PFSK-1 (cell line): ENCODE measurements around the gene CACNG4.

Source experiments
- FOXP2 ChIP-seq: optimal IDR thresholded peaks from 2 replicates; pipeline ENCODE3; 2011; ENCODE audit warnings: borderline replicate concordance, control low read depth, inconsistent platforms; ENCODE audit not compliant: insufficient read depth; ENCODE audit errors: extremely low read length, extremely low read depth
- POLR2AphosphoS5 ChIP-seq: IDR thresholded peaks from 2 replicates; pipeline ENCODE4 v1.6.1; 2012; ENCODE audit warnings: low read depth, mild to moderate bottlenecking, control low read depth, low read length, moderate library complexity
- REST ChIP-seq, 2 experiments: IDR thresholded peaks; 2 replicates each; pipeline versions ENCODE4 v1.6.1 to v1.8.0; 2011 to 2012; ENCODE audit warnings: low read depth in 2 of 2, low read length in 2 of 2, control low read depth in 1 of 2, inconsistent platforms in 1 of 2, mild to moderate bottlenecking in 1 of 2, moderate library complexity in 1 of 2; ENCODE audit not compliant: insufficient read depth in 1 of 2
- SIN3A ChIP-seq: IDR thresholded peaks from 2 replicates; pipeline ENCODE4 v1.6.1; 2012; ENCODE audit warnings: mild to moderate bottlenecking, low read length, moderate library complexity, borderline replicate concordance; ENCODE audit not compliant: insufficient read depth
- TAF1 ChIP-seq: IDR thresholded peaks from 2 replicates; pipeline ENCODE4 v1.6.1; 2012; ENCODE audit warnings: low read length, control low read depth, borderline replicate concordance; ENCODE audit not compliant: insufficient read depth

- TF ChIP-seq REST (IDR thresholded peaks at IDR 0.05; ENCODE audit: insufficient read depth in 1 of 2, low read depth in 2 of 2, low read length in 2 of 2) = no peak
- TF ChIP-seq POLR2AphosphoS5 = no peak
- no peak for TF ChIP-seq TAF1
- no peak for TF ChIP-seq SIN3A
- TF ChIP-seq FOXP2 = no peak
Observed at GRCh38 chr17:67007266-67007665, 42.8 kb downstream of the CACNG4 start.
